ENCODE measurements around the gene CKAP5.

CKAP5 gene

GRCh38 chr11:46876471-46876870, 30.4 kb upstream of the CKAP5 start:
- H3K4me3 Mint-ChIP-seq = no peak overlapping the region
- H3K4me1 Mint-ChIP-seq = no peaks in the 10 kb centered on the region
- no peak for ATAC-seq (replicated peaks; ENCODE audit: extremely low read depth, poor library complexity, severe bottlenecking)
- DNase-seq (ENCODE audit: low spot score in 2 of 2) = no peak
- H3K27ac Mint-ChIP-seq (ENCODE audit: low read depth) = no peak overlapping the region
- H3K9me3 Mint-ChIP-seq = no peaks in the 10 kb centered on the region
- H3K27me3 Mint-ChIP-seq = peaks cover 29% of the 10 kb centered on the region
- H3K36me3 Mint-ChIP-seq (ENCODE audit: insufficient read depth) = peaks cover 1% of the 10 kb centered on the region

- peaks cover 1% of the 10 kb centered on the region for H3K36me3 Mint-ChIP-seq (ENCODE audit: insufficient read depth)
- ATAC-seq (replicated peaks; ENCODE audit: extremely low read depth, poor library complexity, severe bottlenecking) = no peak
- H3K27ac Mint-ChIP-seq (ENCODE audit: low read depth) = no peak overlapping the region
- no peaks in the 10 kb centered on the region for H3K9me3 Mint-ChIP-seq
- peaks cover 32% of the 10 kb centered on the region for H3K27me3 Mint-ChIP-seq
- no peak overlapping the region for H3K4me3 Mint-ChIP-seq
- DNase-seq (ENCODE audit: low spot score in 2 of 2) = no peak
- H3K4me1 Mint-ChIP-seq = no peaks in the 10 kb centered on the region
These were observed 28.5 kb upstream of the CKAP5 start for GRCh38 chr11:46874586-46874985.

GRCh38 chr11:46868912-46869311, 22.8 kb upstream of the CKAP5 start:
- H3K4me1 Mint-ChIP-seq = no peaks in the 10 kb centered on the region
- ATAC-seq (replicated peaks; ENCODE audit: extremely low read depth, poor library complexity, severe bottlenecking) (no peak), DNase-seq (ENCODE audit: low spot score in 2 of 2) (no peak)
- H3K4me3 Mint-ChIP-seq = no peak overlapping the region
- peaks cover 23% of the 10 kb centered on the region for H3K27me3 Mint-ChIP-seq
- no peak overlapping the region for H3K27ac Mint-ChIP-seq (ENCODE audit: low read depth)
- H3K9me3 Mint-ChIP-seq = no peaks in the 10 kb centered on the region
- peaks cover 1% of the 10 kb centered on the region for H3K36me3 Mint-ChIP-seq (ENCODE audit: insufficient read depth)

GRCh38 chr11:46865340-46865739, 19.3 kb upstream of the CKAP5 start:
- Mint-ChIP-seq H3K9me3 (no peaks in the 10 kb centered on the region), H3K36me3 (ENCODE audit: insufficient read depth) (no peaks in the 10 kb centered on the region), H3K4me1 (no peaks in the 10 kb centered on the region), H3K4me3 (no peak overlapping the region), H3K27ac (ENCODE audit: low read depth) (no peak overlapping the region), H3K27me3 (peaks cover 9% of the 10 kb centered on the region)
- no peak for ATAC-seq (replicated peaks; ENCODE audit: extremely low read depth, poor library complexity, severe bottlenecking)
- DNase-seq (ENCODE audit: low spot score in 2 of 2) = no peak

GRCh38 chr11:46860218-46860617, 14.1 kb upstream of the CKAP5 start:
- DNase-seq (ENCODE audit: low spot score in 2 of 2) (no peak), ATAC-seq (replicated peaks; ENCODE audit: extremely low read depth, poor library complexity, severe bottlenecking) (no peak)
- Mint-ChIP-seq H3K9me3 (no peaks in the 10 kb centered on the region), H3K4me3 (no peak overlapping the region), H3K27me3 (peaks cover 25% of the 10 kb centered on the region), H3K4me1 (no peaks in the 10 kb centered on the region), H3K27ac (ENCODE audit: low read depth) (no peak overlapping the region), H3K36me3 (ENCODE audit: insufficient read depth) (no peaks in the 10 kb centered on the region)

GRCh38 chr11:46858920-46859546, 13.0 kb upstream of the CKAP5 start:
- Mint-ChIP-seq H3K36me3 (ENCODE audit: insufficient read depth) (no peaks in the 10 kb centered on the region), H3K9me3 (no peaks in the 10 kb centered on the region), H3K27me3 (peaks cover 25% of the 10 kb centered on the region), H3K27ac (ENCODE audit: low read depth) (no peak overlapping the region), H3K4me3 (no peak overlapping the region), H3K4me1 (no peaks in the 10 kb centered on the region)
- no peak for DNase-seq (ENCODE audit: low spot score in 2 of 2)
- no peak for ATAC-seq (replicated peaks; ENCODE audit: extremely low read depth, poor library complexity, severe bottlenecking)

GRCh38 chr11:46857666-46858065, 11.6 kb upstream of the CKAP5 start:
- DNase-seq (ENCODE audit: low spot score in 2 of 2) (no peak), ATAC-seq (replicated peaks; ENCODE audit: extremely low read depth, poor library complexity, severe bottlenecking) (no peak)
- no peaks in the 10 kb centered on the region for H3K9me3 Mint-ChIP-seq
- peaks cover 21% of the 10 kb centered on the region for H3K27me3 Mint-ChIP-seq
- no peak overlapping the region for H3K4me3 Mint-ChIP-seq
- no peaks in the 10 kb centered on the region for H3K4me1 Mint-ChIP-seq
- no peak overlapping the region for H3K27ac Mint-ChIP-seq (ENCODE audit: low read depth)
- no peaks in the 10 kb centered on the region for H3K36me3 Mint-ChIP-seq (ENCODE audit: insufficient read depth)

- Mint-ChIP-seq H3K9me3 (no peaks in the 10 kb centered on the region), H3K27ac (ENCODE audit: low read depth) (no peak overlapping the region), H3K4me1 (no peaks in the 10 kb centered on the region), H3K27me3 (peaks cover 16% of the 10 kb centered on the region), H3K36me3 (ENCODE audit: insufficient read depth) (no peaks in the 10 kb centered on the region), H3K4me3 (no peak overlapping the region)
- no peak for ATAC-seq (replicated peaks; ENCODE audit: extremely low read depth, poor library complexity, severe bottlenecking)
- DNase-seq (ENCODE audit: low spot score in 2 of 2) = no peak
These were observed 10.7 kb upstream of the CKAP5 start for GRCh38 chr11:46856605-46857343.

GRCh38 chr11:46855863-46856262, 9.8 kb upstream of the CKAP5 start:
- Mint-ChIP-seq H3K4me3 (no peak overlapping the region), H3K36me3 (ENCODE audit: insufficient read depth) (no peaks in the 10 kb centered on the region), H3K9me3 (no peaks in the 10 kb centered on the region), H3K27ac (ENCODE audit: low read depth) (no peak overlapping the region), H3K27me3 (peaks cover 16% of the 10 kb centered on the region), H3K4me1 (no peaks in the 10 kb centered on the region)
- ATAC-seq (replicated peaks; ENCODE audit: extremely low read depth, poor library complexity, severe bottlenecking) = no peak
- DNase-seq (ENCODE audit: low spot score in 2 of 2) = no peak

GRCh38 chr11:46855167-46855566, 9.1 kb upstream of the CKAP5 start:
- no peak overlapping the region for H3K4me3 Mint-ChIP-seq
- H3K4me1 Mint-ChIP-seq = no peaks in the 10 kb centered on the region
- no peak for ATAC-seq (replicated peaks; ENCODE audit: extremely low read depth, poor library complexity, severe bottlenecking)
- no peaks in the 10 kb centered on the region for H3K9me3 Mint-ChIP-seq
- no peak overlapping the region for H3K27ac Mint-ChIP-seq (ENCODE audit: low read depth)
- peaks cover 16% of the 10 kb centered on the region for H3K27me3 Mint-ChIP-seq
- no peak for DNase-seq (ENCODE audit: low spot score in 2 of 2)
- no peaks in the 10 kb centered on the region for H3K36me3 Mint-ChIP-seq (ENCODE audit: insufficient read depth)

- DNase-seq (ENCODE audit: low spot score in 2 of 2) = no peak
- Mint-ChIP-seq H3K4me1 (peaks cover 6% of the 10 kb centered on the region), H3K27me3 (no peaks in the 10 kb centered on the region), H3K9me3 (no peaks in the 10 kb centered on the region), H3K27ac (ENCODE audit: low read depth) (no peak overlapping the region), H3K36me3 (ENCODE audit: insufficient read depth) (peaks cover 5% of the 10 kb centered on the region), H3K4me3 (no peak overlapping the region)
- no peak for ATAC-seq (replicated peaks; ENCODE audit: extremely low read depth, poor library complexity, severe bottlenecking)
These were observed 4.8 kb upstream of the CKAP5 start for GRCh38 chr11:46850829-46851380.

GRCh38 chr11:46849631-46850030, 3.6 kb upstream of the CKAP5 start:
- Mint-ChIP-seq H3K27me3 (no peaks in the 10 kb centered on the region), H3K27ac (ENCODE audit: low read depth) (no peak overlapping the region), H3K4me3 (no peak overlapping the region), H3K4me1 (peaks cover 15% of the 10 kb centered on the region), H3K36me3 (ENCODE audit: insufficient read depth) (peaks cover 7% of the 10 kb centered on the region), H3K9me3 (no peaks in the 10 kb centered on the region)
- ATAC-seq (replicated peaks; ENCODE audit: extremely low read depth, poor library complexity, severe bottlenecking) = no peak
- no peak for DNase-seq (ENCODE audit: low spot score in 2 of 2)

GRCh38 chr11:46846510-46846830, 390 bp upstream of the CKAP5 start:
- DNase-seq (ENCODE audit: low spot score in 2 of 2) = no peak
- H3K4me3 Mint-ChIP-seq = peak overlapping the region; percentile 99
- H3K4me1 Mint-ChIP-seq = peaks cover 39% of the 10 kb centered on the region
- H3K9me3 Mint-ChIP-seq = no peaks in the 10 kb centered on the region
- no peak for ATAC-seq (replicated peaks; ENCODE audit: extremely low read depth, poor library complexity, severe bottlenecking)
- H3K27me3 Mint-ChIP-seq = no peaks in the 10 kb centered on the region
- H3K36me3 Mint-ChIP-seq (ENCODE audit: insufficient read depth) = peaks cover 9% of the 10 kb centered on the region
- H3K27ac Mint-ChIP-seq (ENCODE audit: low read depth) = peak overlapping the region; percentile 96

All from central memory CD8-positive, alpha-beta T cell (primary cell).